Measurements from ENCODE around the gene JADE2. TPM values are rescaled to one million over a fixed set of nuclear protein-coding genes. Genes with fewer than 3 reads are reported as not detected.
"Not testable (repeated sequence)": the region's sequence is repeated elsewhere in the genome, so short reads cannot be mapped to it uniquely, and the experiment has no call there.

The JADE2 gene
- total RNA-seq, 1 donor from 2014 or later: 9.0 TPM

GRCh38 chr5:134552301-134552700 lies 26.8 kb downstream of the JADE2 start:
- DNase-seq: no peak

DNA sequence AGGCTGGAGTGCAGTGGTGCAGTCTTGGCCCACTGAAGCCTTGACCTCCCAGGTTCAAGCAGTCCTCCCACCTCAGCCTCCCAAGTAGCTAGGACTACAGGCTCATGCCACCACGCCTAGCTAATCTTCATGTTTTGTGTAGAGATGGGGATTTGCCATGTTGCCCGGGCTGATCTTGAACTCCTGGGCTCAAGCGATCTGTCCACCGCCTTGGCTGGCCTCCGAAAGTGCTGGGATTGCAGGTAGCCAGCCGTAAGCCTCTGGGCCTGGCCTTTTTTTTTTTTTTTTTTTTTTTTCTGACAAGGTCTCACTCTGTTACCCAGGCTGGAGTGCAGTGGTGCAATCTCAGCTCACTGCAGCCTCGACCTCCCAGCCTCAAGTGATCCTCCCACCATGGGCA lies 27.2 kb downstream of the JADE2 start:
- not testable (repeated sequence) for DNase-seq

DNA sequence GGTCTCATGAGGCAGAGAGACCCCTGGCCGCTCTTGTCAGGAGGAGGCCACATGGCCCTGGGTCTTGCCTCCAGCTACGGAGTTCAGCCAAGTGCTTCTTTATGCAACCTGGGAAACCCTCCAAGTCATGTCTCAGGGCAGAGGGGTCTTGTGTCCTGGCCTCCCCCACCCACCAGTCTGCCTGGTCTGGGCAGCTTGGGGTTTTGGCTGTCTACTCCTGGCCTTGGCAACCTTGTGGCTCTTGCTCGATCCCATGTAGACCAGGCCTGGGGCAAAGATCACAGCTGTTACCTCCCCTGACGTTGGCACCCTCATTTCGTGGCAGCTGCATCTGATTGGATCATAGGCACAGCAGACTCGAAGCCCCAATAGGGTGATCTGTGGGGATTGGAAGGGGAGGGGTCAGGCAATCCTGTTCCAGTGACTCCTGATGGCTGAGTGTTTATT lies 28.4 kb downstream of the JADE2 start:
- no peak for DNase-seq

GRCh38 chr5:134554319-134555222 lies 29.1 kb downstream of the JADE2 start:
- no peak for DNase-seq

DNA sequence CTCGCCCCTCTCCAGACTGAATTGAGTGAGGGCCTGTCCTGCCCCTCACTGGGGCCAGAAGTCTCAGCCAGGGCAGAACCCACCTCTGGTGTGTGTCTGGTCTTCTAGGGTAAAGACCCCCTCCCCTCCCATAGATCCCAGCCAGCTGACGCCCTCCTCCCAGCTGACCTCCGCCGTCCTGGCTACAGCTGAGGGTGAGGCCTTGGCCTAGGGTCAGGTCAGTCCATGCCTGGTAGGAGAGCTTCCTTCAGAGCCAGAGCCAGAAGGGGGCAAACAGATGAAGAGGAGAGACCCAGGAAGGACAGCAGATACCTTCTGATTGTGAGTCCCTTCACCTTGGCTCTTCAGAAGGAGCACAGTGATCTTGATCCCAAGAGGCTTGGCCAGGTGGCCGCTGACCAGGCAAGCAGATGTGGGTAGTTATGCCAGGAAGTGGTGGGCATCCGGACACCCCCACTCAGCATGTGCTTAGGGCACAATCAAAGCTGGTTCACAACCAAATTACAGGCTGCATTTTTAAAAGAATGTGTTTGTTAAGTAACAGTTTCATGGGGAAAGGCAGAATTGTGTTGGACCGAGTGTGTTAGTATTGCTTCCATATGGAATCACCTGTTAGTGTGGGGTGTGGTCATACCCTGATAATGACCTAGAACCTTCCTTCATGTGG lies 29.9 kb downstream of the JADE2 start:
- no peak for DNase-seq

DNA sequence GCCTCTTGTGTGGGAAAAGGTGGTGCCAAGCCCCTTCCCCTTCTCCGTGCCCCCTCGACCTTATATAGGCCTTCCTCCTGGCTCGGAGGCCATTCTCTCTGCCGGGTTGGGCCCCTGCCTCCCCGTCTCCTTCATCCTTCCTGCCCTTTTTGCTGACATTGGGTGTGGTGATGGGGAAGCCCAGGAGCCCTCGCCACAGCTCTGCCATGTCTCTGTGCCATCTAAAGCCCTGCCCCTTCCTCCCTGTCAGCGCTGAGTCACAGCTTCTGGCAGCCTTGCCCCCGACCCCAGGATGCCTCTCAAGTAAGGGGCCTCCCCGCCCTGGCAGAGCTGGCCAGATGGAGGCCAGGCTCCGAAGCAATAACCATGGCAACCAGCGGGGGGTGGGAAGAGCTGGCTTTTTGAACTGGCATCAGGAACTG lies 30.4 kb downstream of the JADE2 start:
- no peak for DNase-seq

GRCh38 chr5:134556588-134556987 lies 31.1 kb downstream of the JADE2 start:
- DNase-seq: not testable (repeated sequence)

- no peak for DNase-seq
Measured at GRCh38 chr5:134556994-134557393, 31.5 kb downstream of the JADE2 start.

GRCh38 chr5:134559672-134560071 lies 34.2 kb downstream of the JADE2 start:
- DNase-seq: no peak

DNA sequence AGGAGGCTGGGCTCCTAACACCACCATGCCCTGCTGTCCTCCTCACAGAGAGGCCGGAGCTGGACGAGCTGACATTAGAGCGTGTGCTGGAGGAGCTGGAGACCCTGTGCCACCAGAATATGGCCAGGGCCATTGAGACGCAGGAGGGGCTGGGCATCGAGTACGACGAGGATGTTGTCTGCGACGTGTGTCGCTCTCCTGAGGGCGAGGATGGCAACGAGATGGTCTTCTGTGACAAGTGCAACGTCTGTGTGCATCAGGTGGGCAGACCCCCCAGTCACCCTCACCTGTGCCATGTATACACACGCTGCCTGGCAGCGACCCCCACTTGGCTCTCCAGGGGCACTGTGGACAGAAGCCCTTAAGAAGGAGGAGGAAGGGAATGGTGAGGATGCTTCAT lies 35.2 kb downstream of the JADE2 start:
- no peak for DNase-seq

DNA sequence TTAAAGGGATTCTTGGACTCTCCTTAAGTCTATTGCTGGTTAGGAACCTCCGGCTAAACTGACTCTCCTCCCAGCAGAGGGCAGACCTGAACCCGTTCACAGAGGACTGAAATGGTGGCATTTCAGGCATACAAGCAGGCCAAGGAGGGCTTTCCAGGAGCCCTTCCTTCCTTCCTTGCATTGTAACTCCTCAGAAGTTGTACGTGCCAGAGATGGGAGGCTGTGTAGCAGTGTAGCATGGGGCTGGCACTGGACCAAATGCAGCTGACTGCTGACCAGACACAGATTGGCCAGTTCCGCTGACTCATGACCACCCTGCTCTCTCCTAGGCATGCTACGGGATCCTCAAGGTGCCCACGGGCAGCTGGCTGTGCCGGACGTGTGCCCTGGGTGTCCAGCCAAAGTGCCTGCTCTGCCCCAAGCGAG lies 36.4 kb downstream of the JADE2 start:
- no peak for DNase-seq

GRCh38 chr5:134563221-134563620 lies 37.8 kb downstream of the JADE2 start:
- DNase-seq: no peak

GRCh38 chr5:134563962-134564361 lies 38.5 kb downstream of the JADE2 start:
- DNase-seq: no peak

DNA sequence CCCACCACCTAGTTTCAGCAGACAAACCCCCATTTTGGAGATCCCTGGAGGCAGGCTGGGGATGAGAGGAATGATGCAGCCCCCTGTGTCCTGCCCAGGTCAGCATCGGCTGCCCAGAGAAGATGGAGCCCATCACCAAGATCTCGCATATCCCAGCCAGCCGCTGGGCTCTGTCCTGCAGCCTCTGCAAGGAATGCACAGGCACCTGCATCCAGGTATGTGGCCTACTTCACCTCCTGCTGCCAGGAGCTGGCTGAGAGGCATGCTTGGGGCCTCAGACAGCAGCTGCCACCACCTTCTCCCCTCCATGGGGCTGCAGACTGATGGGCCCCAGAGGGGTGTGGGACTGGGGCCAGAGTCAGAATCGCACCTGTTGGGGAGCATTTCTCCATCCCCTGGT lies 38.9 kb downstream of the JADE2 start:
- no peak for DNase-seq

DNA sequence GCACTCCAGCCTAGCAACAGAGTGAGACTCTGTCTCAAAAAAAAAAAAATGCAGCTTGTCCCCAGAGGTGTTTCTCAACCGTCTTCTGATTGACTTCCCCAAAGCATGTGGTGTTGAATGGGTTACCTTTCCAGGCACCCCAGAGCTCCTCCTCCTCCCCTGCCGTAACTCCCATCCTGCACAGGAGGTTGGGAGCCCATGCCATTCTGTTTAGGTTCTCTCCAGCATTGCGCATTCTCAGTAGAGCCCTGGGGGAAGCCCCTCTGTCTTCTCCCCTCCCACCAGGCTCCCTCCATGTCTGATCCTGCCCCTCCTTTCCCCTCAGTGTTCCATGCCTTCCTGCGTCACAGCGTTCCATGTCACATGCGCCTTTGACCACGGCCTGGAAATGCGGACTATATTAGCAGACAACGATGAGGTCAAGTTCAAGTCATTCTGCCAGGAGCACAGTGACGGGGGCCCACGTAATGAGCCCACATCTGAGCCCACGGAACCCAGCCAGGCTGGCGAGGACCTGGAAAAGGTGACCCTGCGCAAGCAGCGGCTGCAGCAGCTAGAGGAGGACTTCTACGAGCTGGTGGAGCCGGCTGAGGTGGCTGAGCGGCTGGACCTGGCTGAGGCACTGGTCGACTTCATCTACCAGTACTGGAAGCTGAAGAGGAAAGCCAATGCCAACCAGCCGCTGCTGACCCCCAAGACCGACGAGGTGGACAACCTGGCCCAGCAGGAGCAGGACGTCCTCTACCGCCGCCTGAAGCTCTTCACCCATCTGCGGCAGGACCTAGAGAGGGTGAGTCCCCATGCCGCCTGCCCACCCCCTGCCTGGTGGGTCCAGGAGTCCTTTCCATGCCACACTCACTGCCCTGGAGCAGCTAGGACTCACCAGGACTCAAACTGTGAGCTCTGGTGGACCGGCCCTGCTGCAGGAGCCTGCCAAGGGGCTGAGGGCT lies 40.6 kb downstream of the JADE2 start:
- no peak for DNase-seq

DNA sequence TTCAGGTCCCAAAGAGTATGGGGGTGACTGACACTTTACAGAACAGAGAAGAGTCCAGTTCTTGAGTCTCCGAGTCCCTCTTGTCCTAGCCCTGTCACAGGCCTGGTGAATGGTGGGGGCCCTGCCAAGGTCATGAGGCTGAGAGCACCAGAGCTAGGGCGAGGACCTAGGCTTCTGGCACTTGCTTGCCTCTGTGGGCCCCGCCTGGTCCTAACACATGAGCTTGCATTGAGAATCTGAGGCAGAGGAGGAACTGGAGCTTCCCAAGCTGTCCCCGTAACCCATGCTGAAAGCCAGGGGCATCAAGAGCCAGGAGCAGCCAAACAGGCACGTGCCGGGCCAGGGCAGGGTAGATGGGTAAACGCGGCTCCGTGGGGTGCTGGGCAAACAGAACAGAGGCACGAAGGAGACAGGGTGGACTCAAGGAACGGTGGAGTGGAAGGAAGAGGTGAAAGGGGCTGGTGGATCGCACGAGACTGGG lies 41.3 kb downstream of the JADE2 start:
- DNase-seq: no peak

GRCh38 chr5:134567641-134568336 lies 42.3 kb downstream of the JADE2 start:
- DNase-seq: no peak

DNA sequence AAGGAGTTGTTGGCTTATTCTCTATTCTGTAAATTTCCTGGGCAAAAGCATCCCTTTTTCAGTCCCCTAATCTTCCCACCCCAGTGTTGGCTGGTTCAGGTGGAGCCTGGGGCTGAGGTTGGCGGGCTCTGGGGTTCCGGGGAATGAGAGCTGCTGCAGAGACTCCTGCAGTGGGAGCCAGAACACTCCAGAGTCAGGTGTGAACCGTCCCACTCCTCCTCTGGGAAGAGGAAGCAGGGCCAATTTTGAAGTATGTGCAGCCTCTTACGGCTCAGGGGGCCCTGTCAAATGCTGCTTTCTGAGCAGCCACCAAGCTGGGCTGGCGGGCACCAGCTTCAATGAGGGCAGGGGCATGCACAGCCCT lies 42.8 kb downstream of the JADE2 start:
- no peak for DNase-seq

DNA sequence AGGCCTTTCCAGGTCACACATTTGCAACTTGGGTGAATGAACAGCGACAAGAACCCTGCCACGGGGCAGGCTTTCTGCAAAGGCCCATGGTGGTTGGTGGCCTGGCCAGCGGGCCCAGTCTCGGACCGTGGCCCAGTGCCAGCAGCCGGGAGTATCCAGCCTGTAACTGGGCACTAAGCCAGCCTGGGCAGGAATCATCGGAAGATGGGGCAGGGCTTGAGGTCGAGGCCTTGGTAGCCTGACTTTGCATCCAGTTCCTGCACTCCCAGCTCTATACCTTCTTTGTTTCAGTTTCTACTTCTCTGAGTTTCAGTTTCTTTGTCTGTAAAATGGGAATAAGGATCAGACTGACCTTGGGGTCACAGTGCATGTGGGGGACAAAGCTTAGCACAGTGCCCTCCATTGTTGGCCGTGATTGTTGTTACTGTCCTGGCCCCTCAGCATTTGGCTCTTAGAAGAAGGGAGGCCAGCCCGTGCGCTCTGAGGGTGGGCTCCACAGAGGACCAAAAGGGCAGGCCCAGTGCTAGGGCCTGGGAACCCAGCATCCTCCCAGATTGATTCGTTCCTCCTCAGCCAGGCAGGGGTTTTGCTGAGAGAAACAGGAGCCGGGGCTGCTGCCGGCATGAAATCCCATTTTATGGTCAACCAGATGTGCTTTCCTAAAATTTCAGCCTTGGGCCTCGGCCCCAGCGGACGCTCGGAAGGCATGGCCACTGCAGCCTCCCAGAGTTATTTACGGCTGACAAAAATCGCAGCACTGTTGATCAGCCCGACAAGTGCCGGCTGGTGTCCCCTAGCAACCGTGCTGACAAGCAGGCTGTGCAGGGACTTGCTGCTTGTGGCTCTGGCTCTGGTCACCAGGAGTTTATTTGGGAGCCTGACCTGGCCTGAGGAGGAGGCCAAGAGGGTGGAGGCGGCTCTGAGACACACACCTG lies 43.6 kb downstream of the JADE2 start:
- no peak for DNase-seq

GRCh38 chr5:134569758-134570364 lies 44.4 kb downstream of the JADE2 start:
- DNase-seq: no peak

Data from skin of body (tissue), 2 donors.